ENCODE data around the gene MACF1. TPM values are rescaled to one million over a fixed set of nuclear protein-coding genes. Genes with fewer than 3 reads are reported as not detected.
A peak's percentile ranks its signal among the peaks of the same experiment; 100 is the strongest.

The MACF1 gene
- total and polyA plus RNA-seq, 10 donors, result 50.8 to 641 (median 414) TPM

GRCh38 chr1:39397487-39397886, 193.0 kb downstream of the MACF1 start:
- Histone ChIP-seq H3K27me3 (replicated peaks in 1 of 7) (no peaks in the 10 kb centered on the region), H3K4me1 (peaks cover 55 to 97% (median 74%) of the 10 kb centered on the region in 6 donors), H3K27ac (peak overlapping the region in 5 of 8 donors; percentile 66 to 83 (median 75)), H3K36me3 (peaks cover 0 to 21% (median 0%) of the 10 kb centered on the region in 6 donors), H3K9me3 (no peaks in the 10 kb centered on the region), H3K4me3 (no peak overlapping the region)
- no peak for DNase-seq
- intact Hi-C loops (cut with DNase I; ENCODE audit: low total_unique reads), result no loop called here
- 89 to 99% (median 96%) methylated on average over 5 of the region's 5 CpGs for WGBS, 5 donors
- TF ChIP-seq, protein P1, sequence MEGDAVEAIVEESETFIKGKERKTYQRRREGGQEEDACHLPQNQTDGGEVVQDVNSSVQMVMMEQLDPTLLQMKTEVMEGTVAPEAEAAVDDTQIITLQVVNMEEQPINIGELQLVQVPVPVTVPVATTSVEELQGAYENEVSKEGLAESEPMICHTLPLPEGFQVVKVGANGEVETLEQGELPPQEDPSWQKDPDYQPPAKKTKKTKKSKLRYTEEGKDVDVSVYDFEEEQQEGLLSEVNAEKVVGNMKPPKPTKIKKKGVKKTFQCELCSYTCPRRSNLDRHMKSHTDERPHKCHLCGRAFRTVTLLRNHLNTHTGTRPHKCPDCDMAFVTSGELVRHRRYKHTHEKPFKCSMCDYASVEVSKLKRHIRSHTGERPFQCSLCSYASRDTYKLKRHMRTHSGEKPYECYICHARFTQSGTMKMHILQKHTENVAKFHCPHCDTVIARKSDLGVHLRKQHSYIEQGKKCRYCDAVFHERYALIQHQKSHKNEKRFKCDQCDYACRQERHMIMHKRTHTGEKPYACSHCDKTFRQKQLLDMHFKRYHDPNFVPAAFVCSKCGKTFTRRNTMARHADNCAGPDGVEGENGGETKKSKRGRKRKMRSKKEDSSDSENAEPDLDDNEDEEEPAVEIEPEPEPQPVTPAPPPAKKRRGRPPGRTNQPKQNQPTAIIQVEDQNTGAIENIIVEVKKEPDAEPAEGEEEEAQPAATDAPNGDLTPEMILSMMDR (IDR thresholded peaks at IDR 0.05 in 8 of 11, conservative IDR thresholded peaks at IDR 0.05 in 3 of 11), result no peak

- WGBS, 5 donors, result 31 to 40% (median 32%) methylated on average over 6 of the region's 6 CpGs
- H3K27ac ChIP-seq, result peak overlapping the region; percentile 17 to 83 (median 70)
Observed at GRCh38 chr1:39398278-39399021, 194.0 kb downstream of the MACF1 start.

GRCh38 chr1:39401106-39401505, 196.6 kb downstream of the MACF1 start:
- TF ChIP-seq POLR2AphosphoS5 (IDR thresholded peaks at IDR 0.05) (no peak), POLR2A (IDR thresholded peaks at IDR 0.05) (no peak)
- TF ChIP-seq, protein P1 (IDR thresholded peaks at IDR 0.05 in 8 of 11, conservative IDR thresholded peaks at IDR 0.05 in 3 of 11), result no peak
- H3K27me3 ChIP-seq (replicated peaks in 1 of 7), result no peaks in the 10 kb centered on the region
- H3K9me3 ChIP-seq, result no peaks in the 10 kb centered on the region
- no peak for DNase-seq
- no peak overlapping the region for H3K4me3 ChIP-seq
- intact Hi-C loops (cut with DNase I; ENCODE audit: low total_unique reads), result no loop called here
- 81 to 93% (median 85%) methylated on average over 2 of the region's 2 CpGs for WGBS, 5 donors
- H3K27ac ChIP-seq, result peak overlapping the region in 1 of 8 donors; percentile 2
- H3K4me1 ChIP-seq, result peaks cover 23 to 97% (median 61%) of the 10 kb centered on the region in 6 donors
- H3K36me3 ChIP-seq, result peaks cover 0 to 10% (median 0%) of the 10 kb centered on the region in 6 donors

More at GRCh38 chr1:39398278-39399021, 194.0 kb downstream of the MACF1 start:
- Histone ChIP-seq H3K4me1 (peaks cover 49 to 97% (median 72%) of the 10 kb centered on the region in 6 donors), H3K9me3 (no peaks in the 10 kb centered on the region), H3K36me3 (peaks cover 0 to 19% (median 0%) of the 10 kb centered on the region in 6 donors), H3K27me3 (replicated peaks in 1 of 7) (no peaks in the 10 kb centered on the region), H3K4me3 (peak overlapping the region in 1 of 8 donors; percentile 15)
- no peak for DNase-seq
- intact Hi-C loops (cut with DNase I; ENCODE audit: low total_unique reads), result no loop called here
- TF ChIP-seq POLR2A (IDR thresholded peaks at IDR 0.05), result no peak
- peak in 1 of 3 donors; percentile 75 for TF ChIP-seq POLR2AphosphoS5 (IDR thresholded peaks at IDR 0.05)
- TF ChIP-seq, protein P1 (IDR thresholded peaks at IDR 0.05 in 8 of 11, conservative IDR thresholded peaks at IDR 0.05 in 3 of 11), result peak in 1 of 11 experiments; percentile 14

GRCh38 chr1:39404876-39405275, 200.4 kb downstream of the MACF1 start:
- WGBS, 5 donors, result 82 to 90% (median 83%) methylated on average over 3 of the region's 3 CpGs
- Histone ChIP-seq H3K4me3 (no peak overlapping the region), H3K4me1 (peaks cover 19 to 94% (median 54%) of the 10 kb centered on the region in 6 donors), H3K27me3 (replicated peaks in 1 of 7) (no peaks in the 10 kb centered on the region), H3K36me3 (peaks cover 0 to 10% (median 0%) of the 10 kb centered on the region in 6 donors), H3K27ac (peak overlapping the region in 1 of 8 donors; percentile 0), H3K9me3 (no peaks in the 10 kb centered on the region)
- intact Hi-C loops (cut with DNase I; ENCODE audit: low total_unique reads), result no loop called here
- TF ChIP-seq POLR2AphosphoS5 (IDR thresholded peaks at IDR 0.05), result no peak
- TF ChIP-seq, protein P1 (IDR thresholded peaks at IDR 0.05 in 8 of 11, conservative IDR thresholded peaks at IDR 0.05 in 3 of 11), result no peak
- no peak for TF ChIP-seq POLR2A (IDR thresholded peaks at IDR 0.05)
- no peak for DNase-seq

All from spleen (tissue), 11 donors.